ENCODE measurements around the gene LRRC72.

The LRRC72 gene

DNA sequence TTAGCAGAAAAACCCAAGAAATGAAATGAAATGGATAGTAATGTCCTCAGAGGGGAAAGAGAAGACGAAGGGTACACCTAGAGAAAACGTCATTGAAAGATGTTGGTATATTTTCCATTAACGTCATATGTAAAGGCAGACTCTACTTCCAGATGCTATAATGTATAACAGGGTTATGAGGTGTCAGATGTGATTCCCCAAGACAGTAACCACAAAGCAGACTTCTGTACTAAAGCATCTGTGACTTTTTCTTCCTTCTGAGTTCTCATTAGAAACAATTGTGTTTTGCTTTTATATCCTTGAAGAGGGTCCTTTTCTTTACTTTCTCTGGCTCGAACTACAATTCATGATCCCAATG, 37.4 kb downstream of the LRRC72 start:
- no peak for TF ChIP-seq CTCF (IDR thresholded peaks at IDR 0.05; ENCODE audit: low read depth, low read length)
- no peak overlapping the region for H3K4me3 ChIP-seq (replicated peaks in 1 of 2; ENCODE audit: low read depth in 2 of 2, low read length in 2 of 2)
- no peak for DNase-seq (ENCODE audit: low read depth in 2 of 2)

DNA sequence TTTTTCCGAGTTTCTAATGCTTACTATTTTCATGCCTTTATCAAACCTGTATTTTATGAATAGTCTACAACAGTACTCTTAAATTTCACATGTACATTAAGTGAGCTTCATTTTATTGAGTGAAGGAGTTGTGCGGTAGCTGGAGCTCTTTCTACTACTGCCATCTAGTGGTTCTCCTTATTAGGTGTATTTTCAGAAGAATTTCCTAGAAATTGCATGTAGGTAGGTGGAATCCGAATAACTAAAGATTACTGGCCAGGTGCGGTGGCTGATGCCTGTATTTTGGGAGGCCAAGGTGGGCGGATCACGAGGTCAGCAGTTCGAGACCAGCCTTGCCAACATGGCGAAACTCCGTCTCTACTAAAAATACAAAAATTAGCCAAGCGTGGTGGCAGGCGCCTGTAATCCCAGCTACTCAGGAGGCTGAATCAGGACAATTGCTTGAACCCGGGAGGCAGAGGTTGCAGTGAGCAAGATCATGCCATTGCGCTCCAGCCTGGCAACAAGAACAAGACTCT, 38.3 kb downstream of the LRRC72 start:
- peak; percentile 62 for TF ChIP-seq CTCF (IDR thresholded peaks at IDR 0.05; ENCODE audit: low read depth, low read length)
- peak; percentile 67 to 71 for DNase-seq (ENCODE audit: low read depth in 2 of 2)
- H3K4me3 ChIP-seq (replicated peaks in 1 of 2; ENCODE audit: low read depth in 2 of 2, low read length in 2 of 2), result no peak overlapping the region

- no peak overlapping the region for H3K4me3 ChIP-seq (replicated peaks in 1 of 2; ENCODE audit: low read depth in 2 of 2, low read length in 2 of 2)
Measured at GRCh38 chr7:16571941-16572340, 45.3 kb downstream of the LRRC72 start.

DNA sequence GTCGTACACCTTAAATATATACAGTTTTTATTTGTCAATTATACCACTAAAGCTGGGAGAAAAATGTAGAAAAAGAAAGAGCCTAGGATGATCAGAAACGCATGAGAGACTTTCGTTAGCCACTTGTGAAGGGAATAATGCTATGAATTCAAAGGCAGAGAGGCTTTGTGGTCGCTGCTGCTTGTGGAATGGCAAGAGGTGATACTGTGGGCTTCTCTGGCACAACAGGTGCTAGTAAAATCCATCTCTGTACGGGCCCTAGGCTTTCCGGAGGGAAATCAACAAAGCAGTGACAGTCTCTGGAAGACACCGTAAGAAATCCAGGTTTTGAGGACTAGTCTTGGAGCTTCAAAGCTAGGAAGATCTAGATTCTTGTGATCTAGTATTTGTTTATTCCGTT, 52.6 kb downstream of the LRRC72 start:
- no peak for TF ChIP-seq CTCF (IDR thresholded peaks at IDR 0.05; ENCODE audit: low read depth, low read length)
- no peak for DNase-seq (ENCODE audit: low read depth in 2 of 2)
- no peak overlapping the region for H3K4me3 ChIP-seq (replicated peaks in 1 of 2; ENCODE audit: low read depth in 2 of 2, low read length in 2 of 2)

More at GRCh38 chr7:16571941-16572340, 45.3 kb downstream of the LRRC72 start:
- TF ChIP-seq CTCF (IDR thresholded peaks at IDR 0.05; ENCODE audit: low read depth, low read length), result no peak
- DNase-seq (ENCODE audit: low read depth in 2 of 2), result no peak

- TF ChIP-seq CTCF (IDR thresholded peaks at IDR 0.05; ENCODE audit: low read depth, low read length), result no peak
- no peak overlapping the region for H3K4me3 ChIP-seq (replicated peaks in 1 of 2; ENCODE audit: low read depth in 2 of 2, low read length in 2 of 2)
Measured at GRCh38 chr7:16581286-16581685, 54.7 kb downstream of the LRRC72 start.

DNA sequence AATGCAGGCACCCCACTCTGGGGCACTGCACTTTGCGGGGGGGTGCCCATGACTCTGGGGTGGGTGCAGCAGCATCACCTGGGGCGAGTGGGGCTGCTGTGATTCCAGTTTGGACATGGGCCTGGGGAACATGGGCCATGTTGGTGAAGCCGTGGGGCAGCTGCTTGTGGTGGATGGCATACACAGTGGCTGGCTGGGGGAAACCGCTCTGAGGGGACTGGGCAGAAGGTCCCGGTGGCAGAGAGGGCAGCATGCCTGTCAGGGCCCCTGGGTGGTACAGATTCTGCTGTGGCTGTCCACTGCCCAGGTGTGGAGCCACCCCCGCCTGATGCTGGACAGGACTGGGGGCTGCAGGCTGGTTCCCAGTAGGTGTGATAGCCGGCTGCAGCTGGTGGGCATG, 57.2 kb downstream of the LRRC72 start:
- no peak for DNase-seq (ENCODE audit: low read depth in 2 of 2)
- no peak overlapping the region for H3K4me3 ChIP-seq (replicated peaks in 1 of 2; ENCODE audit: low read depth in 2 of 2, low read length in 2 of 2)
- TF ChIP-seq CTCF (IDR thresholded peaks at IDR 0.05; ENCODE audit: low read depth, low read length), result no peak

More at GRCh38 chr7:16581286-16581685, 54.7 kb downstream of the LRRC72 start:
- DNase-seq (ENCODE audit: low read depth in 2 of 2), result no peak

GRCh38 chr7:16585540-16585939, 58.9 kb downstream of the LRRC72 start:
- no peak for DNase-seq (ENCODE audit: low read depth in 2 of 2)
- no peak overlapping the region for H3K4me3 ChIP-seq (replicated peaks in 1 of 2; ENCODE audit: low read depth in 2 of 2, low read length in 2 of 2)
- no peak for TF ChIP-seq CTCF (IDR thresholded peaks at IDR 0.05; ENCODE audit: low read depth, low read length)
